T-helper 17 cell (primary cell): Measurements from ENCODE around the gene TEX26. TPM values are rescaled to one million over a fixed set of nuclear protein-coding genes. Genes with fewer than 3 reads are reported as not detected.
"Not testable (repeated sequence)": the region's sequence is repeated elsewhere in the genome, so short reads cannot be mapped to it uniquely, and the experiment has no call there.

Experiments used
- ATAC-seq: fragments of 150-1000 bp; cut with Tn5 transposase; 2 replicates; pipeline ENCODE4 v1.10.0; 2021; ENCODE audit warnings: mild to moderate bottlenecking, moderate library complexity
- DNase-seq, 3 donors: peaks; one replicate each; pipeline versions ENCODE4 v3.0.0 to v3.0.0-alpha.2; 2020 to 2021
- H3K9me3 ChIP-seq: one replicate; pipeline ENCODE4 v1.7.0; 2013; ENCODE audit warnings: low read length, mild to moderate bottlenecking; ENCODE audit not compliant: control insufficient read depth, poor library complexity, severe bottlenecking
- H3K27ac Mint-ChIP-seq: one replicate; pipeline ENCODE4 v1.8.0; 2022; ENCODE audit warnings: mild to moderate bottlenecking, moderate library complexity, mixed read lengths
- H3K27me3 Mint-ChIP-seq: one replicate; pipeline ENCODE4 v1.8.0; 2022; ENCODE audit warnings: mixed read lengths
- H3K36me3 Mint-ChIP-seq: one replicate; pipeline ENCODE4 v1.8.0; 2022; ENCODE audit warnings: low read depth, mixed read lengths
- H3K4me1 Mint-ChIP-seq: one replicate; pipeline ENCODE4 v1.8.0; 2022; ENCODE audit warnings: mild to moderate bottlenecking, mixed read lengths
- H3K4me3 Mint-ChIP-seq: one replicate; pipeline ENCODE4 v1.8.0; 2022; ENCODE audit warnings: mild to moderate bottlenecking, moderate library complexity, mixed read lengths
- total RNA-seq, 4 donors: library from RNA in 2 of 4; stranded (reverse) in 2 of 4; gene quantifications; one replicate each; pipeline ENCODE4 v1.2.3 and lab custom pipeline; 2022 to 2026

The TEX26 gene
- total RNA-seq, 2 donors from 2014 or later = not detected

DNA sequence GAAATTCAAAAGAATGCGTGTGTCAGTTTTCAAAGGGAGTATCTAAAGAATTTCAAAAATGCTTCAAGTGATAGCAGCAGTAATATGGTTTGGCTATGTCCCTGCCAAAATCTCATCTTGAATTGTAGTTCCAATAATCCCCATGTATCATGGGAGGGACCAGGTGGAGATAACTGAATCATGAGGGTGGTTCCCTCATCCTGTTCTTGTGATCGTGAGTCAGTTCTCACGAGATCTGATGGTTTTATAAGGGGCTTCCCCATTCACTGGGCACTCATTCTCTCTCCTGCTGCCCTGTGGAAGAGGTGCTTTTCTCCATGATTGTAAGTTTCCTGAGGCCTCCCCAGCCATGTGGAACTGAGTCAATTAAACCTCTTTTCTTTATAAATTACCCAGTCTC lies 5.3 kb upstream of the TEX26 start:
- not testable (repeated sequence) for ATAC-seq, DNase-seq, H3K27ac Mint-ChIP-seq, H3K9me3 ChIP-seq, H3K36me3 Mint-ChIP-seq, H3K4me3 Mint-ChIP-seq, H3K4me1 Mint-ChIP-seq
- peaks cover 42% of the 10 kb centered on the region for H3K27me3 Mint-ChIP-seq

DNA sequence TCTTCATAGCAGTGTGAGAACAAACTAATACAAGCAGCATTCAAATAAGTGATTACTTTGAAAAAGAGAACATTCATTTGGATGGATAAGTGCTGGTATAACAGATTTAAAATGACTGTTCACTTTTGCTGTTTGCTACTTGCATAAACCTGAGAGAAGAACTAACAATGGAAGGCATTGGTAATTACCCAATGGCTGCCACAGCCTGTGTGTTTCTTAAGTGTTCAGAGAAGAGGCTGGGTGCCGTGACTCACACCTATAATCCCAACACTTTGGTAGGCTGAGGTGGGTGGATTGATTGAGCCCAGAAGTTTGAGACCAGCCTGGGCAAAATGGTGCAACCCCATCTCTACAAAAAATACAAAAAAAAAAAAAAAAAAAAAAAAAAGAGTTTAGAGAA lies 4.9 kb upstream of the TEX26 start:
- Mint-ChIP-seq H3K4me3 (no peak overlapping the region), H3K27ac (no peak overlapping the region), H3K36me3 (peaks cover 2% of the 10 kb centered on the region), H3K27me3 (peaks cover 46% of the 10 kb centered on the region), H3K4me1 (peaks cover 6% of the 10 kb centered on the region)
- ATAC-seq (no peak), DNase-seq (no peak)
- H3K9me3 ChIP-seq = no peaks in the 10 kb centered on the region

DNA sequence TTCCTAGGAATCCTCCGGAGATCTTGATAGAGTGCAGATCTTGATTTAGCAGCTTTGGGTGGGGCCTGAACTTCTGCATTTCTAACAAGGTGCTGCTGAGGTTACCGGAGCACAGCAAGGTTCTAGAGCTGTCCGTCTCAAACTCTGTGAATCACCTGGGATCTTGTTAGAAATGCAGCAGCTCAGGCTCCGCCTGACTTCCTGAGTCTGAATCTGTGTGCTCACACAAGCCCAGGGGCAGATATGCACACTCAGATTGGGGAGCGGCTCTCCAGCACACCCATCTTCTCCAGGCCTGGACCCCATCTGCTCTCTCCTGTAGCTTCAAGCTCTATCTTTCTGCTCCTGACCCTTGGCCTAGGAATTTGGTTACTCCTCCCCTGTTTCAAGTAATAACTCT lies 3.5 kb upstream of the TEX26 start:
- ATAC-seq = no peak
- Mint-ChIP-seq H3K27me3 (peaks cover 57% of the 10 kb centered on the region), H3K27ac (no peak overlapping the region), H3K36me3 (peaks cover 2% of the 10 kb centered on the region), H3K4me1 (peaks cover 6% of the 10 kb centered on the region), H3K4me3 (no peak overlapping the region)
- H3K9me3 ChIP-seq = no peaks in the 10 kb centered on the region
- no peak for DNase-seq

DNA sequence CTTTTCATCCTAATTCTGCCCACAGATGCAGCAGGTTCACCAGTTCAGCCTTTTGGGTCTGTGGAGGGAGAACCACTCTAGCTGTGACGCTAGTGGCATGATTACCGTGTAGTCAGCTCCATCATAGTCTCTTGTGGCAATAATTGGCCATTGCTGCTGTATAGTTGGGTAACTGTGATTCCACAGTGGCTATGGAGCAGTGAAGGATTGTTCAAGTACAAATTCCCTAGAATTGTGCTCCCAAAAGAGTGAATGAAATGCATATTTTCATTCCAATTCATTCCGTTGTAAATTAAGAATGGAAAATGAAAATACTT lies 856 bp downstream of the TEX26 start:
- Mint-ChIP-seq H3K36me3 (peaks cover 2% of the 10 kb centered on the region), H3K4me1 (no peaks in the 10 kb centered on the region), H3K27ac (no peak overlapping the region), H3K27me3 (peaks cover 60% of the 10 kb centered on the region), H3K4me3 (no peak overlapping the region)
- H3K9me3 ChIP-seq = no peaks in the 10 kb centered on the region
- ATAC-seq (no peak), DNase-seq (no peak)

DNA sequence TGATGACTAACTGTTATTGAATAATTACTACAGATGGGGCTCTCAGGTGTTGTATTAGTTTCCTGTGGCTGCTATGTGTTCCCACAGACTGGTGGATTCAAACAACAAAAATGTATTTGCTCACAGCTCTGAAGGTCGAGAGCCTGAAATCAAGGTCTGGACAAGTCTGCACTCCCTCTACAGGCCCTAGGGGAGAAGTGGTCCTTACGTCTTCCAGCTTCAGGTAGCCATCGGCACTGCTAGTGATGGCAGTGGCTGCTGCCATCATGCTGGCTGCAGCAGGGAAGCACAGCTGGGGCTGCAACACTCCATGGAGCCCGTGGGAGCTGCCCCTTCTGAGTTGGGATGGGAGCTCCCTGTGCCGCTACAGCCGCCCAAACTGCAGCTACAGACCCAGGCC lies 1.9 kb downstream of the TEX26 start:
- ATAC-seq = no peak
- H3K4me1 Mint-ChIP-seq = no peaks in the 10 kb centered on the region
- H3K27me3 Mint-ChIP-seq = peaks cover 51% of the 10 kb centered on the region
- no peaks in the 10 kb centered on the region for H3K9me3 ChIP-seq
- H3K27ac Mint-ChIP-seq = no peak overlapping the region
- DNase-seq = no peak
- peaks cover 2% of the 10 kb centered on the region for H3K36me3 Mint-ChIP-seq
- no peak overlapping the region for H3K4me3 Mint-ChIP-seq

DNA sequence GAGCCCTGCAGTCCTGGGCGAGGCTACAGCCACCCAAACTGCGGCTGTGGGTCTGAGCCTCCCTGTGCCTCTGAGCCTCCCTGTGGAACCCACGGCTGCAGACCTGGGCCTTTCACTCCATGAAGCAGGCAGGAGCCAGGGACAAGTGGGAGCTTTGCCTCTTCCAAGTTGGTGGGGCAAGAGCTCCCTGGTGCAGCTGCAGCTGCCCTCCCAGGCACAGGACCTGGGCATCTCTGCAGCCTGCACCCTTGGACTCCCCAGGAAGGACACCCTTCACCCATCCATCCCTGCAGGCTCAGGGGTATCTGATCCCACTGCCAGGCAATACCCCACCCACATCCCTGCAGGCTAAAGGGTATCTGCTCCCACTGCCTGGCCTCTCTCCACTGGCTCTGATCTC lies 2.3 kb downstream of the TEX26 start:
- H3K27ac Mint-ChIP-seq = no peak overlapping the region
- no peak overlapping the region for H3K4me3 Mint-ChIP-seq
- H3K27me3 Mint-ChIP-seq = peaks cover 47% of the 10 kb centered on the region
- no peaks in the 10 kb centered on the region for H3K4me1 Mint-ChIP-seq
- H3K9me3 ChIP-seq = no peaks in the 10 kb centered on the region
- ATAC-seq (no peak), DNase-seq (no peak)
- peaks cover 2% of the 10 kb centered on the region for H3K36me3 Mint-ChIP-seq

DNA sequence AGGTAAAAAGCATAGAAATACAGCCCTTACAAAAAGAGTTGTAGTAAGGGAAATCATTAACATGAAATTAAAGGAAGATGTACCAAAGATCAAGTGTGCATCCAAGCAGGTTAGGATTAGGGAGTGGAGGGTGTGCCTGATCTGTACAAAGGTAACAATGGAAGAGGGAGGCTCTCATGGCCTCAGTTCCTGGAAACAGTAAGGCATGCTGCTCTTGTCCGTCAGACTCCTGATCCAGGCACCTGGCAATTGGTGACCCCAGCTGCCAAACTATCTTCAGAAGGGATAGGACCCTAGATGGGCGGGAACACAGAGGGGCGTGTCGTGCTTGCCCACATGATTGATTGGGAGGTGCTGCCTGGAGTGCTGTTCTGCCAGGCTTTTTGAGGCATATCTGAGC lies 4.5 kb downstream of the TEX26 start:
- Mint-ChIP-seq H3K4me1 (no peaks in the 10 kb centered on the region), H3K4me3 (no peak overlapping the region), H3K27ac (no peak overlapping the region), H3K27me3 (peaks cover 27% of the 10 kb centered on the region), H3K36me3 (peaks cover 2% of the 10 kb centered on the region)
- DNase-seq (no peak), ATAC-seq (no peak)
- H3K9me3 ChIP-seq = no peaks in the 10 kb centered on the region

DNA sequence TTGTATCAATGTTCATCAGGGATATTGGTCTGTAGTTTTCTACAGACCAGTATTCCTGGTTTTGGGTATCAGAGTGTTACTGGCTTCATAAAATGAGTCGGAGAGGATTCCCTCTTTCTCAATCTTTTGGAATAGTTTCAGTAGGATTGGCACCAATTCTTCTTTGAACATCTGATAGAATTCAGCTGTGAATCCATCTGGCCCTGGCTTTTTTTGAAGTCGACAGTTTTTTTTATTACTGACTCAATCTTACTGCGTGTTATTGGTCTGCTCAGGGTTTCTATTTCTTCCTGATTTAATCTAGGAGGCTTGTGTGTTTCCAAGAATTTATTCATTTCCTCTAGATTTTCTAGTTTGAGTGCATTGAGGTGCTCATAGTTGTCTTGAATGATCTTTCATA lies 11.4 kb downstream of the TEX26 start:
- H3K9me3 ChIP-seq = no peaks in the 10 kb centered on the region
- H3K27me3 Mint-ChIP-seq = no peaks in the 10 kb centered on the region
- H3K27ac Mint-ChIP-seq = no peak overlapping the region
- no peaks in the 10 kb centered on the region for H3K36me3 Mint-ChIP-seq
- no peaks in the 10 kb centered on the region for H3K4me1 Mint-ChIP-seq
- ATAC-seq (no peak), DNase-seq (no peak)
- H3K4me3 Mint-ChIP-seq = no peak overlapping the region

DNA sequence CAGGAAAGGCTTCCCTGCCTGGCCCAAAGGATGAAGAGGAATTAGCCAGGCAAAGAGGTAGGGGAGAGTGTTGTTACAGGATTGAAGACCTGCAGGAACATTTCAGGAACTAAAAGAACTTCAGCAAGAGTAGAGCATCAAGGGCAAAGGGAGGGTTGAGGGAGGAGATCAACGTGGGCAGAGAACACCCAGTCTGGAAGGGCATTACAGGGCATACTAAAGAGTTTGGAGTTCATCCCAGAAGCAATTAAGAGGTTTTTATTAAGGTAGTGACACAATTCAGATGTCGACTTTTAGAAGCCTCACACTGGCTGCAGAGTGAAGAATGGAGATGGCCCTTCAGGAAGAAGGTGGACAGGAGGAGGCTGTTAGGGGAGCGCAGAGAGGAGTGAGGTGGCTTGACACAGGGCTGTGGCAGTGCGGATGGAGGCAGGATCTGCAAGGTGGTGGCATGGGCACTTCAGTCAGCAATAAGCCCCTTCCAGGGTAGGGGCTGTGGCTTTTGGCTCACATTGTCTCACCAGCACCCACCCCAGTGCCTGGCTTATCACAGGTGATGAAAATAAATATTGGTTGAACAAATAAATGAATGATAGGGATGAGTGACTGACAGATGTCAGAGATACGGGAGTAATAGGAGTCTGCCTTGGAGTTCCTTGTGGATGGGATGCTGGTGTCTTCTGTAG lies 24.9 kb downstream of the TEX26 start:
- no peak for ATAC-seq
- H3K27ac Mint-ChIP-seq = no peak overlapping the region
- peaks cover 4% of the 10 kb centered on the region for H3K27me3 Mint-ChIP-seq
- H3K9me3 ChIP-seq = no peaks in the 10 kb centered on the region
- no peaks in the 10 kb centered on the region for H3K36me3 Mint-ChIP-seq
- H3K4me1 Mint-ChIP-seq = no peaks in the 10 kb centered on the region
- no peak overlapping the region for H3K4me3 Mint-ChIP-seq
- DNase-seq = no peak

DNA sequence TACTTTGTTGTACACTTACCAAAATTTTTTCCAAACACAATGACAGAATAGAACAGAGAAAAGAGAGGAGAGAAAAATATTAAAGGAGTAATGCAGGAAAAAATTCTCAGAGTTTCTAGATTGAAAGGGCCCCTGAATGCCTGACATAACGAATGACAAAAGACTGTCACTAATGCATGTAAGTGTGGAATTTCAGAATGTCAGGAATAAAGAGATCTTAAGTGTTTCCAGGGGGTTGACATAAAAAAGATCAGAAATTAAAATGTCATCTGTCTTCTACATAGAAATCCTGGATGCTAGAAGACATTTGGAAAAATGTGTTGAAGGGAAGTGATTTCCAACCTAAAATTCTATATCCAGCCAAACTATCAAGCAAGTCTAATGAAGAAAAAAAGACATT lies 27.2 kb downstream of the TEX26 start:
- Mint-ChIP-seq H3K27me3 (peaks cover 15% of the 10 kb centered on the region), H3K4me3 (no peak overlapping the region), H3K4me1 (no peaks in the 10 kb centered on the region), H3K36me3 (no peaks in the 10 kb centered on the region), H3K27ac (no peak overlapping the region)
- no peaks in the 10 kb centered on the region for H3K9me3 ChIP-seq
- DNase-seq (no peak), ATAC-seq (no peak)

DNA sequence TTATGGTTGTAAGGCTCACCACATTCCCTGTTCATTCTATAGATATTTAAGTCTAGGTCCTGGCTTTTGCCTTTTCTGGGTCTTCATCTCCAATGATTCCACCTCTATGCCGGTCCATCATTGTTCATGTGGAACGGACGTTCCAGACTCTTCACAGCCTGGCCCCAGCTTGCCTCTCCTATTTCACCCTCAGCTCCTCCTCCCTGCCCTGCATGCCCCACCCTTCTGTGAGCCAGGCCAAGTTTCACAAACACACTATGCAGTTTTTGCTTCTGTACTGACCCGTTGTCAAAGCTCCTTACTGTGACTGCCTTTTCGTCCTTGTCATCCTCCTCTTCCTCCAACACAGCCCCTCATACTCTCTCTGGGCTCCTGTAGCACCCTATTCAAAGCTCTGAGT lies 31.3 kb downstream of the TEX26 start:
- H3K27ac Mint-ChIP-seq = no peak overlapping the region
- no peaks in the 10 kb centered on the region for H3K4me1 Mint-ChIP-seq
- no peaks in the 10 kb centered on the region for H3K36me3 Mint-ChIP-seq
- peaks cover 38% of the 10 kb centered on the region for H3K27me3 Mint-ChIP-seq
- no peak overlapping the region for H3K4me3 Mint-ChIP-seq
- no peak for ATAC-seq
- H3K9me3 ChIP-seq = no peaks in the 10 kb centered on the region
- no peak for DNase-seq

DNA sequence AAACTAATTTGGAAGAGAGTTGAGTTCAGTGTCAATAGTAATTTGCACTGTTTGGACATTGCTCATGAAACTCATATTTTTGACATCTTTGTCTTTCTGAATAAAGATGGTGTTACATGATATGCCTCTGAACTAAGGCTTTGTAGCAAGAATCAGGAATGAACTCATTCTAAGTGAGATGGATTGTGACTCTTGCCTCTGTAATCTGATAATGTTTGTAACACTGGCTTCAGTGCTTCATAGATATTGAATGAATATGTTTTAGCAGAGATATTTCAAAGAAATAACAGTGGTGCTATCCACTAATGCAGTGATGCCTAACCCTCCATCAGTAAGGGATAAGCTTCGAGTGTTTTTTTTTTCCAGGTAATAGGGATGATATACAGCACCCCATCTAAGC lies 32.9 kb downstream of the TEX26 start:
- no peaks in the 10 kb centered on the region for H3K9me3 ChIP-seq
- H3K36me3 Mint-ChIP-seq = no peaks in the 10 kb centered on the region
- no peak overlapping the region for H3K4me3 Mint-ChIP-seq
- no peak overlapping the region for H3K27ac Mint-ChIP-seq
- no peaks in the 10 kb centered on the region for H3K4me1 Mint-ChIP-seq
- ATAC-seq = no peak
- DNase-seq = no peak
- peaks cover 50% of the 10 kb centered on the region for H3K27me3 Mint-ChIP-seq

DNA sequence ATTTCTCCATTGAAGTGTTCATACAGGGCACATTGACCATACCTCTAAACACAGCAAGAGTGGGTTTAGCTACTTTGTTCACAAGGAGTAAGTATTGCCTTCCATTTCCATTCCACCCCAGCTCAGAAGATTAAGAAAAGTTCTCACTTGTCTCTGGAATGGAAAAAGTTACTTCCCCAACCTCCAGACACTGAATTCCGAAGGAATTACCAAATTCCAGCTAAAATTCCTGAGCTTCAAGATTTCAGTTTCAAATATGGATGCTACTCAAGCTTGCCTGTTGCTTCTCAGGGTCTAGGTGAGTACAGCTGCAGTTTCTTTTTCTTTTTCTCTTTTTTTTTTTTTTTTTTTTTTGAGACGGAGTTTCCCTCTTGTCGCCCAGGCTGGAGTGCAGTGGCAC lies 33.6 kb downstream of the TEX26 start:
- H3K9me3 ChIP-seq = no peaks in the 10 kb centered on the region
- no peaks in the 10 kb centered on the region for H3K4me1 Mint-ChIP-seq
- DNase-seq (no peak), ATAC-seq (no peak)
- H3K4me3 Mint-ChIP-seq = no peak overlapping the region
- H3K27ac Mint-ChIP-seq = no peak overlapping the region
- no peaks in the 10 kb centered on the region for H3K36me3 Mint-ChIP-seq
- peaks cover 56% of the 10 kb centered on the region for H3K27me3 Mint-ChIP-seq

DNA sequence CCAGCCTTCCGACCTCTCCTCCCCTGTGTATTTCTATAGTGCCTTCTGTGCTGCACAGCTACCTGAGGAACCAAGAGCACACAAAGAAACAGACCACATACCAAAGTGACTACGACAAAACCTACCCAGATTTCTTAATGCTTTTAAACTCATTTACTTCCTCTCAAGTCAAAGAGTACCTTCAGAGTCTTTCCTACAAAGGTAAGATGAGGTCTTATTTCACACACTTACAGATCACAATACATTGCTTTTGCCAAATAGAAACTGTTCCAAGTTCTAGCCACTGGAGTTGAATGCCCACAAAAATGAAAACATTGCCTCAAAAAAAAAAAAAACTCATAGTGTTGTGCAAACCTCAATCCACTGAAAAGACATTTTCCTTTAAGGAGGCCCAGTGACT lies 36.4 kb downstream of the TEX26 start:
- Mint-ChIP-seq H3K4me1 (no peaks in the 10 kb centered on the region), H3K4me3 (no peak overlapping the region), H3K27ac (no peak overlapping the region), H3K27me3 (peaks cover 72% of the 10 kb centered on the region), H3K36me3 (no peaks in the 10 kb centered on the region)
- no peaks in the 10 kb centered on the region for H3K9me3 ChIP-seq
- DNase-seq (no peak), ATAC-seq (no peak)
